A673 (cell line): Measurements from ENCODE around the gene ACSL3.

Experiments
- EZH2 ChIP-seq: fragments of 200-600 bp; sonication (generic); IDR thresholded peaks from 2 replicates; pipeline ENCODE4 v1.6.1; 2017; ENCODE audit warnings: borderline replicate concordance, low read depth, mild to moderate bottlenecking, mixed read lengths, antibody characterized with exemption, low read length; ENCODE audit not compliant: poor library complexity, severe bottlenecking
- TF ChIP-seq, protein P1 (sequence below): fragments of 300-800, 200-600 bp; sonication (generic); conservative IDR thresholded peaks from 2 replicates; pipeline ENCODE4 v1.5.1; 2017; ENCODE audit warnings: low read depth, mild to moderate bottlenecking, antibody characterized with exemption, low read length, moderate library complexity, mixed read lengths

DNA sequence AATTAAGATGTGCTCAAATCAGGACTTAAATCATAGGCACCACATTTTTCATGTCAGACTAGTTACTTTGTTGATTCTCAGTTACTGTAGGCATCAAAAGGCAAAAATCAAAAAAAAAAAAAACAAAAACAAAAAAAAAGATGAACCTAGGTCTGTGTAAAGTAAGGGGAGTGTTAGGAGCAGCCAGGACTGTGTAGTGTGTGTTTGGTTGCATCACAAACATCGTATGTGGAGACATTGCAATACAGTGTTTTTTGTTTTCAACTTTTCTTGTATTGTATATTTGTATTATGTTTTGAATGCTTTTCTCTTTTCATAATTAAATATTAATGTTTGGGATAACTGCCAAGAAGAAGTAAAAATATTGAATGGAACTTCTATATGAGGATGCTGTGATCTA lies 82.1 kb downstream of the ACSL3 start:
- no peak for TF ChIP-seq EZH2
- TF ChIP-seq, protein P1, sequence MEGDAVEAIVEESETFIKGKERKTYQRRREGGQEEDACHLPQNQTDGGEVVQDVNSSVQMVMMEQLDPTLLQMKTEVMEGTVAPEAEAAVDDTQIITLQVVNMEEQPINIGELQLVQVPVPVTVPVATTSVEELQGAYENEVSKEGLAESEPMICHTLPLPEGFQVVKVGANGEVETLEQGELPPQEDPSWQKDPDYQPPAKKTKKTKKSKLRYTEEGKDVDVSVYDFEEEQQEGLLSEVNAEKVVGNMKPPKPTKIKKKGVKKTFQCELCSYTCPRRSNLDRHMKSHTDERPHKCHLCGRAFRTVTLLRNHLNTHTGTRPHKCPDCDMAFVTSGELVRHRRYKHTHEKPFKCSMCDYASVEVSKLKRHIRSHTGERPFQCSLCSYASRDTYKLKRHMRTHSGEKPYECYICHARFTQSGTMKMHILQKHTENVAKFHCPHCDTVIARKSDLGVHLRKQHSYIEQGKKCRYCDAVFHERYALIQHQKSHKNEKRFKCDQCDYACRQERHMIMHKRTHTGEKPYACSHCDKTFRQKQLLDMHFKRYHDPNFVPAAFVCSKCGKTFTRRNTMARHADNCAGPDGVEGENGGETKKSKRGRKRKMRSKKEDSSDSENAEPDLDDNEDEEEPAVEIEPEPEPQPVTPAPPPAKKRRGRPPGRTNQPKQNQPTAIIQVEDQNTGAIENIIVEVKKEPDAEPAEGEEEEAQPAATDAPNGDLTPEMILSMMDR, result no peak
